Type B pancreatic cell (in vitro differentiated cells): ENCODE measurements around the gene CMTM4. TPM values are rescaled to one million over a fixed set of nuclear protein-coding genes. Genes with fewer than 3 reads are reported as not detected.

Source experiments
- DNase-seq: peaks from one replicate; pipeline ENCODE4 v3.0.0; 2021; ENCODE audit warnings: mixed read lengths; ENCODE audit not compliant: unreplicated experiment; ENCODE audit errors: extremely low spot score
- H3K27ac Mint-ChIP-seq: 2 replicates; pipeline ENCODE4 v1.8.0; 2021; ENCODE audit warnings: mild to moderate bottlenecking, mixed read lengths
- H3K27me3 Mint-ChIP-seq: 2 replicates; pipeline ENCODE4 v1.8.0; 2021; ENCODE audit warnings: mixed read lengths
- H3K36me3 Mint-ChIP-seq: 2 replicates; pipeline ENCODE4 v1.8.0; 2021; ENCODE audit warnings: mixed read lengths
- H3K4me1 Mint-ChIP-seq: one replicate; pipeline ENCODE4 v1.8.0; 2021; ENCODE audit warnings: mixed read lengths; ENCODE audit not compliant: unreplicated experiment
- H3K4me3 Mint-ChIP-seq: 2 replicates; pipeline ENCODE4 v1.8.0; 2021; ENCODE audit warnings: mild to moderate bottlenecking, mixed read lengths
- H3K9me3 Mint-ChIP-seq: 2 replicates; pipeline ENCODE4 v1.8.0; 2021; ENCODE audit warnings: mixed read lengths
- CTCF ChIP-seq: fragments of 200-600 bp; sonication (generic); conservative IDR thresholded peaks from 2 replicates; pipeline ENCODE4 v1.5.0; 2021; ENCODE audit warnings: antibody characterized with exemption, mild to moderate bottlenecking
- total RNA-seq: library from RNA; stranded (reverse); gene quantifications from 2 replicates; pipeline ENCODE4 v1.2.1, GENCODE V29; 2021; ENCODE audit warnings: low replicate concordance

CMTM4 gene
- total RNA-seq, 1 donor from 2014 or later = 64.4 TPM

- peak; percentile 96 for TF ChIP-seq CTCF
- Mint-ChIP-seq H3K9me3 (no peaks in the 10 kb centered on the region), H3K27me3 (peaks cover 3% of the 10 kb centered on the region), H3K4me1 (peaks cover 14% of the 10 kb centered on the region), H3K4me3 (peak overlapping the region; percentile 76), H3K36me3 (peaks cover 4% of the 10 kb centered on the region), H3K27ac (peak overlapping the region; percentile 85)
- peak; percentile 93 for DNase-seq
Observed at GRCh38 chr16:66608241-66609138, 88.1 kb downstream of the CMTM4 start.

GRCh38 chr16:66605979-66606751 is 90.4 kb downstream of the CMTM4 start:
- TF ChIP-seq CTCF = no peak
- Mint-ChIP-seq H3K4me1 (peaks cover 18% of the 10 kb centered on the region), H3K27me3 (peaks cover 3% of the 10 kb centered on the region), H3K9me3 (no peaks in the 10 kb centered on the region), H3K27ac (peak overlapping the region; percentile 84), H3K36me3 (no peaks in the 10 kb centered on the region), H3K4me3 (peak overlapping the region; percentile 82)
- DNase-seq = no peak

GRCh38 chr16:66605177-66605978 is 91.2 kb downstream of the CMTM4 start:
- H3K36me3 Mint-ChIP-seq = no peaks in the 10 kb centered on the region
- no peak for TF ChIP-seq CTCF

GRCh38 chr16:66604376-66605176 is 92.0 kb downstream of the CMTM4 start, which contains the start of gene CMTM3:
CMTM3 (plus strand) TSS chr16:66604704; CDS start chr16:66604806, 102 bp downstream.
- peak; percentile 97 for TF ChIP-seq CTCF
- peak within 1 kb of the TSS; percentile 96 for H3K4me3 Mint-ChIP-seq
- no peaks in the 10 kb centered on the region for H3K9me3 Mint-ChIP-seq
- peaks cover 23% of the 10 kb centered on the region for H3K4me1 Mint-ChIP-seq
- H3K27me3 Mint-ChIP-seq = peaks cover 3% of the 10 kb centered on the region
- H3K36me3 Mint-ChIP-seq = no peaks in the 10 kb centered on the region
- H3K27ac Mint-ChIP-seq = peak within 1 kb of the TSS; percentile 97
- peak; percentile 91 for DNase-seq

More at GRCh38 chr16:66605177-66605978, 91.2 kb downstream of the CMTM4 start:
- DNase-seq = no peak
- Mint-ChIP-seq H3K27ac (no peak overlapping the region), H3K9me3 (no peaks in the 10 kb centered on the region), H3K4me1 (peaks cover 23% of the 10 kb centered on the region), H3K4me3 (peak overlapping the region; percentile 82), H3K27me3 (peaks cover 3% of the 10 kb centered on the region)
